Sigmoid colon (tissue), 7 donors: ENCODE data around the gene HOXB5. TPM values are rescaled to one million over a fixed set of nuclear protein-coding genes. Genes with fewer than 3 reads are reported as not detected.
A peak's percentile ranks its signal among the peaks of the same experiment; 100 is the strongest.

Experiments used
- DNase-seq: peaks from one replicate; pipeline ENCODE4 v3.0.0-alpha.2; 2019
- H3K27ac ChIP-seq, 4 donors: fragments of 200-600 bp; sonication (generic); one replicate each; pipeline ENCODE4 v1.5.1; 2016 to 2019; ENCODE audit warnings: mild to moderate bottlenecking in 1 of 4
- H3K27me3 ChIP-seq, 3 donors: fragments of 200-600 bp; sonication (generic); one replicate each; pipeline ENCODE4 v1.5.1; 2019; ENCODE audit warnings: mild to moderate bottlenecking in 1 of 3
- H3K36me3 ChIP-seq, 4 donors: fragments of 200-600 bp; sonication (generic); one replicate each; pipeline ENCODE4 v1.5.1; 2016 to 2019
- H3K4me1 ChIP-seq, 4 donors: fragments of 200-600 bp; sonication (generic); one replicate each; pipeline ENCODE4 v1.5.1; 2017 to 2019
- H3K4me3 ChIP-seq, 4 donors: fragments of 200-600 bp; sonication (generic); one replicate each; pipeline ENCODE4 v1.5.1; 2017 to 2019; ENCODE audit warnings: mild to moderate bottlenecking in 2 of 4, moderate library complexity in 1 of 4
- H3K9me3 ChIP-seq, 4 donors: fragments of 200-600 bp in 3 of 4; sonication (generic) in 3 of 4; one replicate each; pipeline versions ENCODE4 v1.5.1 to v1.6.1; 2013 to 2019
- EP300 ChIP-seq, 4 donors: sonication (generic); formaldehyde crosslinking; IDR thresholded peaks; one replicate each; pipeline ENCODE4 v1.6.1; 2017; ENCODE audit warnings: antibody characterized with exemption in 4 of 4
- POLR2A ChIP-seq, 2 donors: fragments of 450-650 bp; IDR thresholded peaks; one replicate each; pipeline ENCODE4 v1.6.1; 2016; ENCODE audit warnings: antibody characterized with exemption in 2 of 2, mild to moderate bottlenecking in 2 of 2, moderate library complexity in 2 of 2
- POLR2AphosphoS5 ChIP-seq, 4 donors: sonication (generic); formaldehyde crosslinking; IDR thresholded peaks; one replicate each; pipeline ENCODE4 v1.6.1; 2017; ENCODE audit warnings: antibody characterized with exemption in 4 of 4
- WGBS, 2 donors: extraction: QIAGEN DNeasy Blood & Tissue Kit; methylation state at CpG; one replicate each; pipeline ENCODE4 v1.1.7; 2013; 5-methylcytosine and 5-hydroxymethylcytosine counted together
- intact Hi-C: fragments of 100-400 bp; cut with DNase I; formaldehyde crosslinking; loops from one replicate; pipeline ENCODE4 v1.15.1; 2023
- polyA plus RNA-seq, 3 donors: library from polyadenylated mRNA; stranded (reverse); fragments of 200-250 nt; gene quantifications; one replicate each; pipeline ENCODE4 v1.2.3, GENCODE V29; 2013
- total RNA-seq, 4 donors: library from RNA; depleted of rRNA; stranded (reverse); fragments of >200 nt; gene quantifications; one replicate each; pipeline ENCODE4 v1.1.0, GENCODE V29; 2016
- TF ChIP-seq, protein P1 (sequence below), 4 experiments: fragments of 450-650 bp in 3 of 4; fragments of 200-600 bp in 1 of 4; IDR thresholded peaks; one replicate each; pipeline ENCODE4 v1.5.1; 2016 to 2019; ENCODE audit warnings: antibody characterized with exemption in 4 of 4, mild to moderate bottlenecking in 3 of 4, moderate library complexity in 2 of 4
- donor health status: healthy with polysubstance abuse.
- donor health status: Bipolar disorder and iron deficiency.
- donor health status: healthy.

The HOXB5 gene
- total and polyA plus RNA-seq, 7 donors = 1.5 to 13.9 (median 2.5) TPM

GRCh38 chr17:48546924-48547807, 46.4 kb downstream of the HOXB5 start:
- Histone ChIP-seq H3K4me1 (peaks cover 0 to 76% (median 73%) of the 10 kb centered on the region in 4 donors), H3K36me3 (peaks cover 0 to 16% (median 5%) of the 10 kb centered on the region in 4 donors), H3K27ac (peak overlapping the region; percentile 94 to 99 (median 96)), H3K9me3 (no peaks in the 10 kb centered on the region), H3K4me3 (peak overlapping the region; percentile 6 to 34 (median 30)), H3K27me3 (no peaks in the 10 kb centered on the region)
- peak; percentile 90 for DNase-seq
- TF ChIP-seq EP300 (IDR thresholded peaks at IDR 0.05) = no peak
- peak; percentile 43 to 66 (median 52) for TF ChIP-seq POLR2AphosphoS5 (IDR thresholded peaks at IDR 0.05)
- 19 to 36% methylated on average over 10 of the region's 10 CpGs for WGBS, 2 donors
- intact Hi-C loops = no loop called here

- H3K4me3 ChIP-seq = peak overlapping the region; percentile 5 to 34 (median 30)
- no peaks in the 10 kb centered on the region for H3K27me3 ChIP-seq
- 56 to 66% methylated on average over 10 of the region's 10 CpGs for WGBS, 2 donors
- TF ChIP-seq, protein P1, sequence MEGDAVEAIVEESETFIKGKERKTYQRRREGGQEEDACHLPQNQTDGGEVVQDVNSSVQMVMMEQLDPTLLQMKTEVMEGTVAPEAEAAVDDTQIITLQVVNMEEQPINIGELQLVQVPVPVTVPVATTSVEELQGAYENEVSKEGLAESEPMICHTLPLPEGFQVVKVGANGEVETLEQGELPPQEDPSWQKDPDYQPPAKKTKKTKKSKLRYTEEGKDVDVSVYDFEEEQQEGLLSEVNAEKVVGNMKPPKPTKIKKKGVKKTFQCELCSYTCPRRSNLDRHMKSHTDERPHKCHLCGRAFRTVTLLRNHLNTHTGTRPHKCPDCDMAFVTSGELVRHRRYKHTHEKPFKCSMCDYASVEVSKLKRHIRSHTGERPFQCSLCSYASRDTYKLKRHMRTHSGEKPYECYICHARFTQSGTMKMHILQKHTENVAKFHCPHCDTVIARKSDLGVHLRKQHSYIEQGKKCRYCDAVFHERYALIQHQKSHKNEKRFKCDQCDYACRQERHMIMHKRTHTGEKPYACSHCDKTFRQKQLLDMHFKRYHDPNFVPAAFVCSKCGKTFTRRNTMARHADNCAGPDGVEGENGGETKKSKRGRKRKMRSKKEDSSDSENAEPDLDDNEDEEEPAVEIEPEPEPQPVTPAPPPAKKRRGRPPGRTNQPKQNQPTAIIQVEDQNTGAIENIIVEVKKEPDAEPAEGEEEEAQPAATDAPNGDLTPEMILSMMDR (IDR thresholded peaks at IDR 0.05) = no peak
- no peaks in the 10 kb centered on the region for H3K9me3 ChIP-seq
- peaks cover 0 to 67% (median 65%) of the 10 kb centered on the region in 4 donors for H3K4me1 ChIP-seq
- DNase-seq = peak; percentile 79
- intact Hi-C loops = no loop called here
- peak overlapping the region; percentile 94 to 99 (median 96) for H3K27ac ChIP-seq
- peaks cover 0 to 16% (median 5%) of the 10 kb centered on the region in 4 donors for H3K36me3 ChIP-seq
These were observed 47.2 kb downstream of the HOXB5 start for GRCh38 chr17:48546137-48546923.

GRCh38 chr17:48545539-48545938, 48.0 kb downstream of the HOXB5 start:
- WGBS, 2 donors = 92 to 98% methylated on average over 1 of the region's 1 CpG
- TF ChIP-seq, protein P1 (IDR thresholded peaks at IDR 0.05) = no peak
- TF ChIP-seq POLR2AphosphoS5 (IDR thresholded peaks at IDR 0.05) (no peak), EP300 (IDR thresholded peaks at IDR 0.05) (no peak), POLR2A (IDR thresholded peaks at IDR 0.05) (no peak)
- H3K27me3 ChIP-seq = no peaks in the 10 kb centered on the region
- H3K4me3 ChIP-seq = no peak overlapping the region
- H3K27ac ChIP-seq = peak overlapping the region; percentile 94 to 99 (median 96)
- no peaks in the 10 kb centered on the region for H3K9me3 ChIP-seq
- intact Hi-C loops = no loop called here
- peak; percentile 19 for DNase-seq
- peaks cover 0 to 67% (median 63%) of the 10 kb centered on the region in 4 donors for H3K4me1 ChIP-seq
- H3K36me3 ChIP-seq = peaks cover 0 to 13% (median 4%) of the 10 kb centered on the region in 4 donors

DNA sequence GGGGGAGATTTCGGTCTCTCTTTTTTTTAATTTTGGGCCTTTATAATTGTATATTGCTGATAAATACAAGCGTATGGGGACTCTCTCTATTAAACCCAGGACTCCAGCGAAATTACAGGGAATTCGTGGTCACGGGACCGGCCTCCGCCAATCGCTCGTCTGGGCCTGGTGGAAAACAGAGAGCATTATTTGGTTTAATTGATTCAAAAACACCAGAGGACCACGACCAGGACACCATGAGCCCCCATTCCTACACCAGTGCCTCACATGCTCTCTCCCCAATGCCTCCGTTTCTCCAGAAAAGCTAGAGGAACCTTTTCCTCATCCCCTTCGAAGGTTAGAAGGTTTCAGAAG, 48.6 kb downstream of the HOXB5 start, which contains the start of gene HOXB2:
TSS of gene HOXB2 (minus strand) at position 88 of the 354 bp plus-strand sequence. CDS start 198 bp downstream, outside the sequence.
- Histone ChIP-seq H3K4me3 (peak within 1 kb of the TSS; percentile 72 to 87 (median 84)), H3K27ac (peak within 1 kb of the TSS; percentile 94 to 99 (median 96)), H3K36me3 (peaks cover 0 to 9% (median 2%) of the 10 kb centered on the region in 4 donors), H3K4me1 (peaks cover 0 to 67% (median 63%) of the 10 kb centered on the region in 4 donors), H3K27me3 (no peaks in the 10 kb centered on the region), H3K9me3 (no peaks in the 10 kb centered on the region)
- no peak for DNase-seq
- 52 to 80% methylated on average over 12 of the region's 12 CpGs for WGBS, 2 donors
- intact Hi-C loops = no loop called here
- no peak for TF ChIP-seq POLR2A (IDR thresholded peaks at IDR 0.05)
- TF ChIP-seq POLR2AphosphoS5 (IDR thresholded peaks at IDR 0.05) = no peak
- TF ChIP-seq EP300 (IDR thresholded peaks at IDR 0.05) = no peak
- TF ChIP-seq, protein P1 (IDR thresholded peaks at IDR 0.05) = no peak
